NCI-H2227 treated with DMSO at 0.1 percent for 48 hours (cell line): ENCODE results near the gene CMIP.
"Not testable (repeated sequence)": the region's sequence is repeated elsewhere in the genome, so short reads cannot be mapped to it uniquely, and the experiment has no call there.

ENCODE experiments used
- DNase-seq: peaks from one replicate; lab custom pipeline; 2025; lab: John Stamatoyannopoulos, UW

Gene CMIP

DNA sequence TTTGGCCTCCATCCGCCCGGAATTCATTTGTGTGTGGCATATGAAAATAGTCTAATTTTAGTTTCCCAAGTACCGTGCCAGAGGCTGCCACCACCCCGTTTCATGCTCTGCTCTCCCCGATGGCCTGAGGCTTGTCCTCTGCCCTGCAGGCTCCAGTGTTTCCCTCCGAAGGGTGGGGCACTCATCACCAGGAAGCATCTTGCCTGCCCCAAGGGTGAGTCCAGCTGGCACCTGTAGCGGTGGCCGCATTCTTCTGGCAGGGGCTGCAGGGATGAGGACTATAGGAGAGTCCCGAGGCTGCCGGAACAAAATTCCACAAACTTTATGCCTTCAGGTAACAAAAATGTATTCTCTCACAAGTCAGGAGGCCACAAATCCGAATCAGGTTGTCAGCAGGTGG lies 23.1 kb upstream of the CMIP start:
- no peak for DNase-seq

DNA sequence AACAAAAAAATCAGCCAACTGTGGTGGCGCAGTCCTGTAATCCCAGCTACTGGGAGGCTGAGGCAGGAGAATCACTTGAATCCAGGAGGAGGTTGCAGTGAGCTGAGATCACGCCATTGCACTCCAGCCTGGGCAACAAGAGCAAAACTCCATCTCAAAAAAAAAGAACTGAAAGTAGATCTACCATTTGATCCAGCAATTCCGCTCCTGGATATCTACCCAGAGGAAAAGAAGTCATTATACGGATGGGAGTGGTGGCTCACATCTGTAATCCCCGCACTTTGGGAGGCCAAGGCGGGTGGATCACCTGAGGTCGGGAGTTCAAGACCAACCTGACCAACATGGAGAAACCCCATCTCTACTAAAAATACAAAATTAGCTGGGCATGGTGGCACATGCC lies 22.5 kb upstream of the CMIP start:
- DNase-seq: not testable (repeated sequence)

DNA sequence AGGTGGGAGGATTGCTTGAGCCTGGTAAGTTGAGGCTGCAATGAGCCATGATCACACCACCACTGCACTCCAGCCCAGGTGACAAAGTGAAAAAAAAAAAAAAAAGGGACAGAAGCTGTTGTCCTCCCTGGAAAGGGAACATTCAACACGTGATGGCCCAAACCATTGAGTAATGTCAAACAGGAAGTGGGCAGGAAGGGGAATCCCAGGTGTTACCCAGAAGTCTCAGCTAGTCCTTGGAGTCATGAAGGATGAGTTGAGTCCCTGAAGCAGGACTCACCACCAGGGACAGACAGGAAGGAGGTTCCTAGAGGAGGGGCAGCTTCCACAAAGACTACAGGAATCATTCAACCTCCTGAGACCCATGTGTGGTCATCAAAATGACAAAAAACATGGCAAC lies 19.8 kb upstream of the CMIP start:
- no peak for DNase-seq

DNA sequence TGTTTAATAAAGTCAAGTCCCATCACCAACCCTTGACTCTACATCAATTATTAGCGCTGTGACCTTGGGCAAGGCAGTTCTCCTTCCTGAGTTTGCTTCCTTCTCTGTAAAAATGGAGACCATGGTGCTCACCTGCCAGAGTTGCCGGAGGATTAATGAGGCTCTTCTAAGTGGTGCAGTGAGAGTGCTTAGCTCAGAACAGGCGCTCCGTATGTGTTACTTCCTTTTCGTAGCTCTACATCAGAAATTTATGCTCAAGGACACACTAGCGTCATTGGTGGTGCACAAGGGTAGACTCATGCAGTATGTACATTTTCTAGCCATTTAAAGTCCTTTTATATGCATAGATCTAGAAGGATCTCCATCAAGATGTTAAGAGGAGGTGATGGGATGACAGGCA lies 17.4 kb upstream of the CMIP start:
- DNase-seq: no peak

DNA sequence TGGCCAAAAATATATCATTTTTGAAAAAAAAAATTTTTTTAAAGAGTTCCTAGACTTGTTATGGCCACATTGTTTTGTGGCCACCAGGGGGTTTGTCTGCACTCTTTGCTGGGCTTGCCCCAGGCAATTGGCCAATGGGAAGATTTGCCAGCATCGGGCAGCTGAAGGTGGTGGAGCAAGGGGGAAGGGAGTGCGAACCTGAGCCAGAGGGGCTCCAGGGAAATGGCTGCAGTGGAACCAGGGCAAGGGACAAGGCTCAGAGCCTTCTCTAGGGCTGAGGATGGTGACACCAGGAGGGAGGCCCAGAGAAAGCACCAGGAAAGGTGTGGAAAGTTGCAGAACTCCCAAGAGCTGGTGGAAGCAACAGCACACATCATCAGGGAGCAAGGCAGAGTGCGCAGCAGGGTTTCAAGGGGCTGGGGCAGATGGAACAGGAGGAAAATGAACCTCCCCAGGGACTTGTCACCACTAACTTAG lies 15.5 kb upstream of the CMIP start:
- no peak for DNase-seq

DNA sequence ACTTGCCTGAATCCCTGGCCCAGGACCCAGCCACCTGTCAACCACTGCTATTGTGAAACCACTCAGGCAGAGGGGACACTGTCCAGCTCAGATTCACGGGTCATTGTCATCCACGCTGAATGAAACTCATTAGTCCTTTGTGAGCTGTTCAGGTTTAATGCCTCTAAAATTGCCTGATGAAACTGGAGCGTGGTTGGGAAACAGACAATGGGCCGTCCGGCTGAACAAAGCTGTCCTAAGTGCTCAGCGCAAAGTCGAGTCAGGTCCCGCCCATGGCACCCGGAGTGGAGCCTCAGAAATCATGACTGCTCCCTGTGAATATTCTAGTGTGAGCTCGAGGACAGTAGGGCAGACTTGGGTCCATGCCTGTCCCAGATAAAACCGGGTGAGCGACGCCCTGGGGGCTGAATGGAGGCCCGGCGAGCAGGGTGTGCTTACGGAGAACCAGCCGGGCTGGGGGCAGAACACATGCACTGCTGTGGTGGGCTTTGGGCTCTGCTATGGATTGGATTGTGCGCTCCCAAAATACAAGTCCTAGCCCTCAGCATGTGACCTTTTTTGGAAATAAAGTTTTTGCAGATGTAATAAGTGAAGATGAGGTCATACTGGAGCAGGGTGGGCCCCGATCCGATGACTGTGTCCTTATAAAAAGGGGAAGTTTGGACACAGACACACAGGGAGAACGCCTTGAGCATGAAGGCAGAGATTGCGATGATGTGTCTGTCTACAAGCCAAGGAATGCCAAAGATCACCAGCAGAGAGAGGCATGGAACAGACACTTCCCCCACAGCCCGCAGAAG lies 12.9 kb upstream of the CMIP start:
- no peak for DNase-seq

DNA sequence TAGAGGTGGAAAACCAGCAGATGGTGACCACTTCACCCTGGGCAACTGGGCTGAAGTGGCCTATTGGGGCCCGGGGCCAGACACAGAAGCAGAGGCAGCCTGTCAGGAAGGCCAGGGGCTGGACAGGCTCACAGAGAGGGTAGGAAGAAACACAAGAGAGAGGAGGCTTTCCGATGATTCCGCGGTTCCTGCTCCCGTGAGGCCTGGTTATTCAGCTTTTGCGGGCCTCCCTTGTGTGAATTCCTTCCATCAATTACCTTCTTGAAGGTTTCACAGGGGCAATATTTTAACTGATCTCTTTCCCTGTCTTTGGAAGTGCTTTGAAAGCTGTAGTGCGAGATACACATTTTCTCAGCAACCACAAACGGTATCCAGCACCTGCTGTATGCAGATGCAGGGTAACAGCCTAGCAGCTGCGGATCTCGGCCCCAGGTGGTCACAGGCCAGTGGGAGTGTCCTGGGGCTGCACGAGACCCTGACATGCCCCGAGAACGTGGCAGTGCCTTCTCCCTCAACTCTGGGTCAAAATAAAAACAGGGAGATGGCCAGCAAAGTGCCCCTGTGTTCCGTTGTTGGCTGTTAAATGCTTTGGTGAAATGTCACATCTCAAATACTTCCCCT lies 11.6 kb upstream of the CMIP start:
- DNase-seq: no peak

DNA sequence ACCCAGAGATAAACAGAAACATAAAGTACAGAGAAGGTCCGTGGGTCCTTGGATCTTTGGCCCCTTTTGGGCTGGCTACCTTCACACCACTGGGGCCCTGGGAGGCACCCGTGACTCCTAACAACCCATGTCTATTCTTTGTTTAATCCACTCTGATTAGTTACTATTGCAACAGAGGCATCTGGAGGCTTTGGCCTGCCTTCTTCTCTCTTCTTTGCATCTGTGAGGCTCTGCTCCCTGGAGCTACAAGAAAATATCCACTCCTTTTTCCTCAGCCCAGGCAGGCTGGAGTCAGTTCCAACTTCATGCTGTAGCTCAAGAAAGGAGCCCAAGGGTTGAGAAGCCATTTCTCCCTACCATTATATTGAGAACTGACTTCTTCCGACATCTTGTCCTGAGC lies 9.5 kb upstream of the CMIP start:
- no peak for DNase-seq

DNA sequence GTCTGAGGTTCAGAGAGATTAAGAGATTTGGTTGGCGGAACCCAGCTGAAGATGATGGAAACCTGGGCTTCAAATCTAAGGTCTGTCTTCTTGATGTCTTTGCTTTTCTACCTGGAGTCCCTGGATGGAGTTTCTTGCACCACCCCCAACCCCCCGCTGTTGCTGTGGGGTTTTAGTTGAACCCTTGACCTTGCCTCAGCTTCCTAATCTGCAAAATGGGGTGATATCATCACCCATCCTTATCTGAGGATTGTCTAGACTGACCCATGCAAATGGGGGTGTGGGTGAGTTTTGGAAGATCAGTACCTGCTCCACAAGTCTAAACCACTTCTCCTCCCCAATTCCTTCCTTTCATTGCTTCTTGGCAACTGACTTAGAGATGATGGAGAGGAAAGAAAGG lies 9.0 kb upstream of the CMIP start:
- DNase-seq: no peak

DNA sequence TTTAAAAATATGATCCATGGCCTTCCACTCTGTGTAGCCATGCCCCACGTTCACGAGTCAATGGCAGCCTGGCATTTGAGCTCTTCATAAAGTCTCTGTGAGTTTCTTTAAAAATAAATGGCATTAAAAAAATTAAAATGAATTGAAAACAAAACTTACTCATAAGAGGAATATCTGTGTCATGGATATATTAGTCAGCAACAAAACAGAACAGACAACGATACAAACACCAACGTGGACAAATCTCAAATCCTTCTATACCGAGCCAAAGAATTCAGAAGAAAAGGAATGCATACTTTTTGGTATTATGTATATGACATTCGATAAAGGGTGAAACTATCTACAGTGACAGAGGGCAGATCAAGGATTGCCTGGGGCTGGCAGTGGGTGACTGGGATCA lies 8.2 kb upstream of the CMIP start:
- no peak for DNase-seq

DNA sequence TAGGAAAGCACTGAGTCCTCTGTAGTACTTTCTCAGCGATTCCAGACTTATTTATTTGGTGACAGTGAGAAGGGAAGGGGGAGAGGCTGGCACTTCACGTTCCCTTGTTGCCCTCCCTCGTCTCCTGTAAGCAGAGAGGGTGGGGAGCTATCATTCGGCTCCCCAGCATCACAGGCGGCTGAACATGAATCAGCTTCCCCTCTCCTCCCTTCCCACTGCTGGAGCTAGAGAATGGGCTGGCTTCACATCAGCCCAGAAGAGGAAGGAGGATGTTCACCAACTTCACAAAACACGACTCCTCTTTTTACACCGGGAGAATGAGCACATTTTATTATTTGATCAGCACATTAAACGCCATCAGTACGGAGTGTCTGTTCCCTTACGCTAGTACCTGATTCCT lies 6.7 kb upstream of the CMIP start:
- no peak for DNase-seq

DNA sequence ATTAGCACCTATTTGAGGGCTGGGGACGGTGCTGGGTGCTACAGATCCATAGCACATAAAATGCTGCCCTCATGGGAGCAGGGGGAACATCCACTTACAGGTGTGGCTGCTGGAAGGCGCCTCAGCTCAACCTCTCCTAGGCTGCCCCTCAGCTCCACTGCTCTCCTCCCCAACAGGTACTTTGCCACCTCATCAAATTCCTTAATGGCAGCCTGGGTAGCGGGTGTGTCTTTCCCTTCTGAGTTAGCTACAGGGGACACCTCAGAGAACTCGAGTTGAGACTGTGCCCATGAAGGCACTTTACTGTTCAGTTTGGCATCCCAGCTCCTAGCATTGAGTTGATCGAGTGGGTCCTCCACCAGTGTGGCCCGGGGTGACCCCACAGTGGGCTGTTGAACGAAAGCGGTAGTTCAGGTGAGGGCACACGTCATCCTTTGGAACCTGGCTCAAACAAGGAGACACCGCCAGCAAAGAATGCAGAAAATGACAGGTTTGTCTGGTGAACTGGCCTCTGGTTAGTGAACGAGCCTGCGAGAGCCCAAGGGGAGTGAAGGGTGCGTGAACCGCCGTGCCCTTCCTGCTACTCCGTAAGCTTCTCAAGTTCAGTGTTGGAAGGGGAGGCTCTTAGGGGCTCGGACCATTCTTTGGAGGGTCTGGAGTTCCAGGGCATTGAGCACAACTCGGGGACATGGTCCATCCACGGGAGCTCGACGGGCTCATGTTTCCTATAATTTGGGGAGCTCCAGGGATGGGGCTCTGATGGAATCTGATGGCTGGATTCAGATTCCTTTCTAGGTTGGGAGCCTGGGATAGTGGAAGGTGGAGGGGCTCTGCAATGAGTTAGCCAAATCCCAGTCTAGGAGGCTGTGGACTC lies 3.5 kb upstream of the CMIP start:
- no peak for DNase-seq

DNA sequence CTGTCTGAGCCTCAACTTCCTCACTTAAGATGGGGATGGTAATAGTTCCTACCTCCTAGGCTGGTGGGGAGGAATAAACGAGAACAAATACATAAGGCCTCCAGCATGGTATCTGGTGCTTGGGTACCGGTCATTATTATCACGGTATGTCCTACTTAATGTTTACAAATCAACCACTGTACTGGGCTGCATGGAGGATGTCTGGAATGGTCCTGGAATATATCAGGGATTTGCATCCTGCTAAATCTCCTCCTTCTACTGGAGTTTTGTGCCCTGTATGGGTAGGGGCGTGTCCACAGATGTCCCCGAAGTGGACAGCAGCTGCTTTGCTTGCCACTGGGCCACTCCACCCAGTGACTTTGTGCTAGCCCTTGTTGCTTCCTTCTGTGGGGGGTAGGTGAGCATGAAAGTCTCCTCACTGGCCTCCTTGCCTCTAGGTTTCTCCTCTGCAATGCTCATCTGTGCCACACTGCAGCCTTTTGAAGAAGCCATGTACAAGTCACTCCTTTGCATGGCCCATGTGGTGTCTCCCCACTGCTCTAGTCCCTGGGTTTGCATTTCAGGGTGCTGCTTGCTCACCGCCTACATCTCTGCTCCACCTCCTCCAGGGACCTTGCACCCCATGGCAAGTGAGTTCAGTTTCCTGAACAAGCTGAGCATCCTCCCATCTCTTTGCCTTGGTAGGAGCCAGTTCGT lies 2.2 kb upstream of the CMIP start:
- no peak for DNase-seq

DNA sequence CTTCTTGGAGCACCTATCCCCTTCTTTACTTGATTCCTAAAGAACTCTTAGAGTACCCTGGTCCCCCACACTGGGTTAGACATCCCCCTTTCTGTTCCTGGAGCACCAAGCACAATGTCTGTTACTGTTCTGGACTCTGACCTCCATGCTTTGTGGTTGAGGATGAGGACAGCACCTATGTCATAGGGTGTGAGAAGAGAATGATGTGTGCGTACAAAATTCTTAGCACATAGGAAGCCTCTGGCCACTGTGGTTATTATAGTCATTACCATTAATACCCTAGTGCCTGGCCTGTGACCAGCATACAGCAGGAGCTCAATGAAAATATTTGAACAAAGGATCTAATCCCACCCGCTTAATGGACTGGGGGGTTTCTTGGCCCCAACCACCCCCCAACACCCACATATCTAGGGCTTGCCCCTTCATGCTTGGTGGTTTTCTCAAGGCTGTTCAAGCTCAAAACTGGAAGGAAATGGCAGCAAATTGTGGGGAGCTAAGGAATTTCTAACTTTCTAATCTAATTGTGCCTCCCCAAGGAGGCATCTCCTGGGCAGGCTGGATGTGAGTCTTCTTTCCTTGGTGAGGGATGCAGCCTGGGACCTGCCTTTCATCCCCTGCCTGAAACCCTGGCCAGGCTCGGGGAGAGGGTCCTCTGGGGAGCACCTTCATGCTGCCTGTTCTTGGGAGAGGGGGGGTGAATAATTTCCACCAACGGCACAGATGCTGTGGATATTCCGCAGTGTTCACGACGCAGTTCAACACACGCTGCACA lies 1.5 kb upstream of the CMIP start:
- DNase-seq: no peak

DNA sequence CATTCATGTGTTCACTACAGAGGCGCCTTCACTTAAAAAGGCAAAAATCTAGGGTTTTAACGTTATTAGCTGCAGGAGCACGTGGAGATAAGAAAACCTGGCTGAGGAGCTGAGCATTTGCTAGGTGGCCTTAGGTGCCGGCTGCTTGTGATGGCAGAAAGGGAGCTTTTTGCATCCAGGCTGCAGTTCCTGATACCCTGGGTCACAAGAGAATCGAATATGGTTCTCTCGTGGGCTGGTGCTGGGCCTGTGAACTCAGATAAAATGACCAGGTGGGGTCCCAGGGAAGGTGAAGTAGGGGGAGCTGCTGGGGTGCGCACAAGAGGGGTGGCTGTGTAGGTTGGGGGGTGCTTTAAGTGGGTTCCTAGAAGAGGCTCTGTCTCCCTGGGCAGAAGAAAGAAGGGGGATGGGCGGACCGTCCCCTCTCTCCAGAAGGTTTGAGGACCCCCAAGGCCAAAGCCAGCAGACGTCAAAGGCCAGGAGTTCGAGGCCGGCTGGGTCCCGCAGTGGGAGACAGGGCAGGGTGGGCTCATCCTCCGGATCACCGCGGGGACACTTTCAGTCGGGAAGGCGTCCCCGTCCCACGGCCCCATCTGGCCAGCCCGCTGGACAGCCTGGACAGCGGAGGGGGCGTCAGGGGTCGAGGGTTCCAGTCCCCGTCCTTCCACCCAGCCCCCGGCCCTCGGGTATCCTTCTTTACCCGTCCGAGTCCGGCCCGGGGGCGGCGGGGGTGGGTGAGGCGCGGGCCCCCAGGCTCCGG lies 740 bp upstream of the CMIP start:
- DNase-seq: no peak

DNA sequence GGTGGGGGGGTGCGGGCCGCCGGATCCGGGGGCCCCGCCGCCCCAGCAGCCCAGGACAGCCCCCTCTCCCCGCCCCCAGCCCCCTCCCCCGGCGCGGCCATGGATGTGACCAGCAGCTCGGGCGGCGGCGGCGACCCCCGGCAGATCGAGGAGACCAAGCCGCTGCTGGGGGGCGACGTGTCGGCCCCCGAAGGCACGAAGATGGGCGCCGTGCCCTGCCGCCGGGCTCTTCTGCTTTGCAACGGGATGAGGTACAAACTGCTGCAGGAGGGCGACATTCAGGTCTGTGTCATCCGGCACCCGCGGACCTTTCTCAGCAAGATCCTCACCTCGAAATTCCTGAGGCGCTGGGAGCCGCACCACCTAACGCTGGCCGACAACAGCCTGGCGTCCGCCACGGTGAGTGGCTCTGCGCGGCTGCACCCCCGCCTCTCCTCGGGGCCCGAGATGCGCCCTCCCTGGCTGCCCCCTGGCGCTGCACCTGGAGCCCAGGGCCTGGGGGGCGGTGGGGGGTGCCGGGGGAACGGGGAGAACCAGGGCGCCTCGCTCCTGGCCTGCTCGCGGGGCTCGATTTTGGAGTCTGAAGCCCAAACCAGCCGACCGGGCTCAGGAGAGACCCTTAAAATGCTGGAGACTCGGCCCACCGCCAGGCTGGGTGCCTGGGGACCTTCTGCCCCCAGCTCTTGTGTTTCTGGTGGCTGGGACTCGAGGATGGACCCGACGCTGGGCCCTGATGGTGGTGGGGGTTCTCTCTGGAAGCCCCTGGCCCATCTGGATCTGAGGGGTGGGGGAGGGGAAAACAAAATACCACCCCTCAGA lies 744 bp downstream of the CMIP start:
- DNase-seq: no peak

DNA sequence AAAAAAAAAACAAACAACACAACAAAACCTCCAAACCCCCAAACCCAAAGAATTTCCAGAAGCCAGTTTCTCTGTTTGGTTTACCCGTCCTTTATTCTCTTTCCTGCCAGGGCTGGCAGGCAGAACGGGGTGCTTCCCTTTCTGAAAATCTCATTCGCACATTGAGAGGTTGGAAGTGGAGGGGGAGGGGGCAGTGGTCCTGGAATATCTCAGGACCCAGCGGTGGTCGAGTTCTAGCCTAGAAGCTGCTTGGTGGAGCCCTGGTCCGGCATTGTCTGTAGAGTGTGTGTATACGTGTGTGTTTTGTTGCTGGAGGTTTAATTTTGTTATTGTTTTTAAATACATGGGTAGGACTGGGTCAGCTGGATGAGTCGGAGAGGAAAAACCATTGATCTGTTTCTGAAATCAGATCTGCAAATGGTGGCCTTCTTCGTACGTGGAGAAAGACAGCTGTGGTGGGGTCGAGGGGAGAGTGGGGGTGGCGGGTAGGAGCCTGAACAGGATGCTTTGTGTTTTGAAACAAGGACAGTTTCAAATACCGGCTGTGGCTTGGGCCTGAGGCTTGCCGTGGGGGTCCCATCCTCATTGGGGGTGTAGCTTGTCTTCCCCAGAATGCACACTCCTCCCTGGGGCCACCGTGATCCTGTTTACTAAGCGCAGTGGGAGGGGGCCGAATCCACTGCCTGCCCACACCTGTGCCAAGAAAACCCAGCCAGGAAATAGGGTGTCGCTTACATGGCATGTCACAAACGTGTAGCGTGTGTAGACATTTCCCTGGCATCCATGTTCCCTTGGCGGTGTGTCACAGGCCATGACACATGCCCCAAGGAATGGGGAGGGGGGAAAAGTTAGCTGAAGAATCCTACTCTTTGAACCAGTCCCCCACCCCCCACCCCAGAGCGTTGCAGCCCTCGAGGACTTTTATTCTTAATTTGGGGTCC lies 1.6 kb downstream of the CMIP start:
- DNase-seq: no peak

DNA sequence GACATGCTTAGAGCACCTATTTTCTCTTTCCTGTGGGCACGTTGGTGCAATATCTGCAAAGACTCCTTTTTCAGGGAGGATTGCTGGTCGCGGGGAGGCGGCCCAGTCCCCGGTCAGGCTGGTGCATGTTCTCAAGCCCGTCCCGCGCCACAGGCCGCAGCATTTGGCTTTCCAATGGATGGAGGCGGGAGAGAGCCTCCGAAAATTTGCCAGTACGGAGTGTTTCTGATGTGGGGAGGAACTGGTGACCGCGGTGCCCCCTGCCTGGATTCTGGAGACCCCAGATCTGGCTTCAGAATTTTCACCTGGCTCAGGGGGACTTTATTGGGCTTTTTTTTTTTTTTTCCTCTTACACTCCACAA lies 2.3 kb downstream of the CMIP start:
- DNase-seq: no peak
